ENCODE measurements around the gene KCNJ15.

- TF ChIP-seq REST (IDR thresholded peaks at IDR 0.05; ENCODE audit: insufficient read depth in 1 of 2, low read depth in 2 of 2, low read length in 1 of 2) = no peak
- no peak for TF ChIP-seq CTCF (IDR thresholded peaks at IDR 0.05)
- TF ChIP-seq POLR2AphosphoS5 (IDR thresholded peaks at IDR 0.05; ENCODE audit: low read depth, low read length) = no peak
- no peak for TF ChIP-seq TCF7L2 (IDR thresholded peaks at IDR 0.05; ENCODE audit: low read depth, low read length)
Observed at GRCh38 chr21:38349111-38349746, 92.4 kb downstream of the KCNJ15 start.
